ENCODE data around the gene CDKN1A. TPM values are rescaled to one million over a fixed set of nuclear protein-coding genes. Genes with fewer than 3 reads are reported as not detected.

Gene CDKN1A
- total RNA-seq, 1 experiment from 2014 or later = 75.1 TPM

DNA sequence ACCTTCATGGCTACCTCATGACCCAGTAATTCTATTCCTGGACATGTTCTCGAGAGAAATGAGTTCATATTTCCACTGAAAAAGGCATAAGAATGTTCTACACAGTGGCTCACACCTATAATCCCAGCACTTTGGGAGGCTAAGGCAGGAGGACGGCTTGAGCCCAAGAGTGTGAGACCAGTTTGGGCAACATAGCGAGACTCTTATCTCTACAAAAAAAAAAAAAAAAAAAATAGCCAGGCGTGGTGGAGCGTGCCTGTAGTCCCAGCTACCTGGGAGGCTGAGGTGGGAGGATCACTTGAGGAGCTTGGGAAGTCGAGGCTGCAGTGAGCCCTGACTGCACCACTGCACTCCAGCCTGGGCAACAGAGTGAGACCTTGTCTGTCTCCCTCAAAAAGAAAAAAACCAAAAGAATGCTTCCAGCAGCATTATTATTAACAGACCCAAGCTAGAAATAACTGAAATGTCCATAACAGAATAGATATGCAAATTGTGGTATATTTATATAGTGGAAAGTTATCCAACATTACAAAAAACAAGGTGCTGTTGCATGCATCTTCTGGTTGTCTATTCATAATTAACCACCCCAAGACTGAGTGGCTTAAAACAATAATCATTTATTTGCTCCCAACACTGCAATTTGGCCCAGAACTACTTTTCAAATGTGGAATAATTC, 9.7 kb downstream of the CDKN1A start:
- Mint-ChIP-seq H3K4me1 (peaks cover 6% of the 10 kb centered on the region; the same call in 1 of the 2 replicates), H3K27ac (no peak overlapping the region), H3K27me3 (ENCODE audit: low read depth) (no peaks in the 10 kb centered on the region), H3K4me3 (no peak overlapping the region), H3K36me3 (peaks cover 37% of the 10 kb centered on the region), H3K9me3 (peaks cover 7% of the 10 kb centered on the region; the same call in 1 of the 2 replicates)
- POLR2A ChIA-PET = no interaction called here
- CTCF ChIA-PET = interaction anchor here (1.0 kb wide), 1 partner anchor 331 kb away, joined by 4 read pairs; no protein-coding TSS in a partner anchor
- no peak for DNase-seq (ENCODE audit: low spot score)
- no peak for ATAC-seq
- TF ChIP-seq, protein P1, sequence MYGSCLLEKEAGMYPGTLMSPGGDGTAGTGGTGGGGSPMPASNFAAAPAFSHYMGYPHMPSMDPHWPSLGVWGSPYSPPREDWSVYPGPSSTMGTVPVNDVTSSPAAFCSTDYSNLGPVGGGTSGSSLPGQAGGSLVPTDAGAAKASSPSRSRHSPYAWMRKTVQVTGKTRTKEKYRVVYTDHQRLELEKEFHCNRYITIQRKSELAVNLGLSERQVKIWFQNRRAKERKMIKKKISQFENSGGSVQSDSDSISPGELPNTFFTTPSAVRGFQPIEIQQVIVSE (CRISPR knock-in tag; IDR thresholded peaks at IDR 0.05; ENCODE audit: borderline replicate concordance) = no peak
- TF ChIP-seq KAT7 (CRISPR knock-in tag; IDR thresholded peaks at IDR 0.05; ENCODE audit: borderline replicate concordance) (no peak), CREM (CRISPR knock-in tag; IDR thresholded peaks at IDR 0.05) (no peak), JAZF1 (CRISPR knock-in tag; IDR thresholded peaks at IDR 0.05) (no peak), NR3C1 (CRISPR knock-in tag; conservative IDR thresholded peaks at IDR 0.05; ENCODE audit: low read depth) (no peak), SMAD4 (CRISPR knock-in tag; IDR thresholded peaks at IDR 0.05) (no peak), JUN (CRISPR knock-in tag; IDR thresholded peaks at IDR 0.05) (no peak), TP53 (CRISPR knock-in tag; IDR thresholded peaks at IDR 0.05) (no peak), ZNF416 (CRISPR knock-in tag; IDR thresholded peaks at IDR 0.05) (no peak), FOXJ3 (CRISPR knock-in tag; IDR thresholded peaks at IDR 0.05; ENCODE audit: borderline replicate concordance) (no peak)
- TF ChIP-seq, protein P2, sequence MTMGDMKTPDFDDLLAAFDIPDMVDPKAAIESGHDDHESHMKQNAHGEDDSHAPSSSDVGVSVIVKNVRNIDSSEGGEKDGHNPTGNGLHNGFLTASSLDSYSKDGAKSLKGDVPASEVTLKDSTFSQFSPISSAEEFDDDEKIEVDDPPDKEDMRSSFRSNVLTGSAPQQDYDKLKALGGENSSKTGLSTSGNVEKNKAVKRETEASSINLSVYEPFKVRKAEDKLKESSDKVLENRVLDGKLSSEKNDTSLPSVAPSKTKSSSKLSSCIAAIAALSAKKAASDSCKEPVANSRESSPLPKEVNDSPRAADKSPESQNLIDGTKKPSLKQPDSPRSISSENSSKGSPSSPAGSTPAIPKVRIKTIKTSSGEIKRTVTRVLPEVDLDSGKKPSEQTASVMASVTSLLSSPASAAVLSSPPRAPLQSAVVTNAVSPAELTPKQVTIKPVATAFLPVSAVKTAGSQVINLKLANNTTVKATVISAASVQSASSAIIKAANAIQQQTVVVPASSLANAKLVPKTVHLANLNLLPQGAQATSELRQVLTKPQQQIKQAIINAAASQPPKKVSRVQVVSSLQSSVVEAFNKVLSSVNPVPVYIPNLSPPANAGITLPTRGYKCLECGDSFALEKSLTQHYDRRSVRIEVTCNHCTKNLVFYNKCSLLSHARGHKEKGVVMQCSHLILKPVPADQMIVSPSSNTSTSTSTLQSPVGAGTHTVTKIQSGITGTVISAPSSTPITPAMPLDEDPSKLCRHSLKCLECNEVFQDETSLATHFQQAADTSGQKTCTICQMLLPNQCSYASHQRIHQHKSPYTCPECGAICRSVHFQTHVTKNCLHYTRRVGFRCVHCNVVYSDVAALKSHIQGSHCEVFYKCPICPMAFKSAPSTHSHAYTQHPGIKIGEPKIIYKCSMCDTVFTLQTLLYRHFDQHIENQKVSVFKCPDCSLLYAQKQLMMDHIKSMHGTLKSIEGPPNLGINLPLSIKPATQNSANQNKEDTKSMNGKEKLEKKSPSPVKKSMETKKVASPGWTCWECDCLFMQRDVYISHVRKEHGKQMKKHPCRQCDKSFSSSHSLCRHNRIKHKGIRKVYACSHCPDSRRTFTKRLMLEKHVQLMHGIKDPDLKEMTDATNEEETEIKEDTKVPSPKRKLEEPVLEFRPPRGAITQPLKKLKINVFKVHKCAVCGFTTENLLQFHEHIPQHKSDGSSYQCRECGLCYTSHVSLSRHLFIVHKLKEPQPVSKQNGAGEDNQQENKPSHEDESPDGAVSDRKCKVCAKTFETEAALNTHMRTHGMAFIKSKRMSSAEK (CRISPR knock-in tag; IDR thresholded peaks at IDR 0.05; ENCODE audit: borderline replicate concordance) = no peak
- TF ChIP-seq, protein P3, sequence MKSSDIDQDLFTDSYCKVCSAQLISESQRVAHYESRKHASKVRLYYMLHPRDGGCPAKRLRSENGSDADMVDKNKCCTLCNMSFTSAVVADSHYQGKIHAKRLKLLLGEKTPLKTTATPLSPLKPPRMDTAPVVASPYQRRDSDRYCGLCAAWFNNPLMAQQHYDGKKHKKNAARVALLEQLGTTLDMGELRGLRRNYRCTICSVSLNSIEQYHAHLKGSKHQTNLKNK (CRISPR knock-in tag; IDR thresholded peaks at IDR 0.05) = no peak
- TF ChIP-seq, protein P4, sequence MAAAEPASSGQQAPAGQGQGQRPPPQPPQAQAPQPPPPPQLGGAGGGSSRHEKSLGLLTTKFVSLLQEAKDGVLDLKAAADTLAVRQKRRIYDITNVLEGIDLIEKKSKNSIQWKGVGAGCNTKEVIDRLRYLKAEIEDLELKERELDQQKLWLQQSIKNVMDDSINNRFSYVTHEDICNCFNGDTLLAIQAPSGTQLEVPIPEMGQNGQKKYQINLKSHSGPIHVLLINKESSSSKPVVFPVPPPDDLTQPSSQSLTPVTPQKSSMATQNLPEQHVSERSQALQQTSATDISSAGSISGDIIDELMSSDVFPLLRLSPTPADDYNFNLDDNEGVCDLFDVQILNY (CRISPR knock-in tag; IDR thresholded peaks at IDR 0.05) = no peak
- TF ChIP-seq, protein P5, sequence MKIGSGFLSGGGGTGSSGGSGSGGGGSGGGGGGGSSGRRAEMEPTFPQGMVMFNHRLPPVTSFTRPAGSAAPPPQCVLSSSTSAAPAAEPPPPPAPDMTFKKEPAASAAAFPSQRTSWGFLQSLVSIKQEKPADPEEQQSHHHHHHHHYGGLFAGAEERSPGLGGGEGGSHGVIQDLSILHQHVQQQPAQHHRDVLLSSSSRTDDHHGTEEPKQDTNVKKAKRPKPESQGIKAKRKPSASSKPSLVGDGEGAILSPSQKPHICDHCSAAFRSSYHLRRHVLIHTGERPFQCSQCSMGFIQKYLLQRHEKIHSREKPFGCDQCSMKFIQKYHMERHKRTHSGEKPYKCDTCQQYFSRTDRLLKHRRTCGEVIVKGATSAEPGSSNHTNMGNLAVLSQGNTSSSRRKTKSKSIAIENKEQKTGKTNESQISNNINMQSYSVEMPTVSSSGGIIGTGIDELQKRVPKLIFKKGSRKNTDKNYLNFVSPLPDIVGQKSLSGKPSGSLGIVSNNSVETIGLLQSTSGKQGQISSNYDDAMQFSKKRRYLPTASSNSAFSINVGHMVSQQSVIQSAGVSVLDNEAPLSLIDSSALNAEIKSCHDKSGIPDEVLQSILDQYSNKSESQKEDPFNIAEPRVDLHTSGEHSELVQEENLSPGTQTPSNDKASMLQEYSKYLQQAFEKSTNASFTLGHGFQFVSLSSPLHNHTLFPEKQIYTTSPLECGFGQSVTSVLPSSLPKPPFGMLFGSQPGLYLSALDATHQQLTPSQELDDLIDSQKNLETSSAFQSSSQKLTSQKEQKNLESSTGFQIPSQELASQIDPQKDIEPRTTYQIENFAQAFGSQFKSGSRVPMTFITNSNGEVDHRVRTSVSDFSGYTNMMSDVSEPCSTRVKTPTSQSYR (CRISPR knock-in tag; IDR thresholded peaks at IDR 0.05) = no peak
- TF ChIP-seq, protein P6, sequence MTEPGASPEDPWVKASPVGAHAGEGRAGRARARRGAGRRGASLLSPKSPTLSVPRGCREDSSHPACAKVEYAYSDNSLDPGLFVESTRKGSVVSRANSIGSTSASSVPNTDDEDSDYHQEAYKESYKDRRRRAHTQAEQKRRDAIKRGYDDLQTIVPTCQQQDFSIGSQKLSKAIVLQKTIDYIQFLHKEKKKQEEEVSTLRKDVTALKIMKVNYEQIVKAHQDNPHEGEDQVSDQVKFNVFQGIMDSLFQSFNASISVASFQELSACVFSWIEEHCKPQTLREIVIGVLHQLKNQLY (CRISPR knock-in tag; IDR thresholded peaks at IDR 0.05) = no peak
- TF ChIP-seq, protein P7, sequence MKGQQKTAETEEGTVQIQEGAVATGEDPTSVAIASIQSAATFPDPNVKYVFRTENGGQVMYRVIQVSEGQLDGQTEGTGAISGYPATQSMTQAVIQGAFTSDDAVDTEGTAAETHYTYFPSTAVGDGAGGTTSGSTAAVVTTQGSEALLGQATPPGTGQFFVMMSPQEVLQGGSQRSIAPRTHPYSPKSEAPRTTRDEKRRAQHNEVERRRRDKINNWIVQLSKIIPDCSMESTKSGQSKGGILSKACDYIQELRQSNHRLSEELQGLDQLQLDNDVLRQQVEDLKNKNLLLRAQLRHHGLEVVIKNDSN (CRISPR knock-in tag; IDR thresholded peaks at IDR 0.05) = no peak

All from WTC11 (cell line).